ENCODE data around the gene CMTM5. TPM values are rescaled to one million over a fixed set of nuclear protein-coding genes. Genes with fewer than 3 reads are reported as not detected.
A peak's percentile ranks its signal among the peaks of the same experiment; 100 is the strongest.

The CMTM5 gene
- total RNA-seq, 3 donors from 2014 or later (not counting 1 experiment from before 2014, with no cell fraction given), result 2.9 to 4.5 TPM; not detected in 1

DNA sequence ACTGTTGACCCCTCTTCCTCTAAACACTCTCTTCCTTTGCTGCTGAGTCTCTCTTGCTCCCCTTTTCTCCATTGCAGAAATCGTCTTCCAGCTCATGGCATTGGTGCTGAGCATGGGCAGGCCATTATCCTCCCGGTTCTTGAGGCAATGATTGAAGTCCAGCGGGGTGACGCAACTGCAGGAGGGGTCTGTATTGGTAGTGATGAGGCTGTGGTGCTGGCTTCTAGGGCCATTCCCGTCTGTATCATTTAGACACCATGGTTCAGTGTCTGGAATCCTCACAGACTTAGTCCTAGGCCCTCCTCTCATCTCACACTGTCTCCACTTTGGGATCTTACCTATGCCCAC, 23.4 kb upstream of the CMTM5 start:
- Histone ChIP-seq H3K9me3 (ENCODE audit: control insufficient read depth, insufficient read depth, low read length) (no peaks in the 10 kb centered on the region), H3K4me1 (ENCODE audit: control insufficient read depth, insufficient read depth, low read length) (peaks cover 12% of the 10 kb centered on the region), H3K27me3 (ENCODE audit: control insufficient read depth, insufficient read depth, low read length) (peaks cover 22% of the 10 kb centered on the region), H3K36me3 (ENCODE audit: control insufficient read depth, insufficient read depth, low read length) (no peaks in the 10 kb centered on the region), H3K4me3 (ENCODE audit: low read length) (no peak overlapping the region), H3K27ac (ENCODE audit: low read length) (no peak overlapping the region)
- no peaks in the 10 kb centered on the region for H3K9me3 Mint-ChIP-seq
- no peak for DNase-seq
- no peaks in the 10 kb centered on the region for H3K36me3 Mint-ChIP-seq
- TF ChIP-seq, protein P1, sequence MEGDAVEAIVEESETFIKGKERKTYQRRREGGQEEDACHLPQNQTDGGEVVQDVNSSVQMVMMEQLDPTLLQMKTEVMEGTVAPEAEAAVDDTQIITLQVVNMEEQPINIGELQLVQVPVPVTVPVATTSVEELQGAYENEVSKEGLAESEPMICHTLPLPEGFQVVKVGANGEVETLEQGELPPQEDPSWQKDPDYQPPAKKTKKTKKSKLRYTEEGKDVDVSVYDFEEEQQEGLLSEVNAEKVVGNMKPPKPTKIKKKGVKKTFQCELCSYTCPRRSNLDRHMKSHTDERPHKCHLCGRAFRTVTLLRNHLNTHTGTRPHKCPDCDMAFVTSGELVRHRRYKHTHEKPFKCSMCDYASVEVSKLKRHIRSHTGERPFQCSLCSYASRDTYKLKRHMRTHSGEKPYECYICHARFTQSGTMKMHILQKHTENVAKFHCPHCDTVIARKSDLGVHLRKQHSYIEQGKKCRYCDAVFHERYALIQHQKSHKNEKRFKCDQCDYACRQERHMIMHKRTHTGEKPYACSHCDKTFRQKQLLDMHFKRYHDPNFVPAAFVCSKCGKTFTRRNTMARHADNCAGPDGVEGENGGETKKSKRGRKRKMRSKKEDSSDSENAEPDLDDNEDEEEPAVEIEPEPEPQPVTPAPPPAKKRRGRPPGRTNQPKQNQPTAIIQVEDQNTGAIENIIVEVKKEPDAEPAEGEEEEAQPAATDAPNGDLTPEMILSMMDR (IDR thresholded peaks at IDR 0.05), result no peak
- WGBS (ENCODE audit: insufficient coverage), result 90% methylated on average over 5 of the region's 5 CpGs
- H3K27me3 Mint-ChIP-seq (ENCODE audit: low read depth in 2 of 2), result peaks cover 47 to 55% of the 10 kb centered on the region in 2 donors
- no peak overlapping the region for H3K27ac Mint-ChIP-seq
- peaks cover 7 to 14% of the 10 kb centered on the region in 2 donors for H3K4me1 Mint-ChIP-seq
- ATAC-seq, result no peak
- intact Hi-C loops (cut with micrococcal nuclease), result no loop called here
- H3K4me3 Mint-ChIP-seq, result peak overlapping the region; percentile 69

DNA sequence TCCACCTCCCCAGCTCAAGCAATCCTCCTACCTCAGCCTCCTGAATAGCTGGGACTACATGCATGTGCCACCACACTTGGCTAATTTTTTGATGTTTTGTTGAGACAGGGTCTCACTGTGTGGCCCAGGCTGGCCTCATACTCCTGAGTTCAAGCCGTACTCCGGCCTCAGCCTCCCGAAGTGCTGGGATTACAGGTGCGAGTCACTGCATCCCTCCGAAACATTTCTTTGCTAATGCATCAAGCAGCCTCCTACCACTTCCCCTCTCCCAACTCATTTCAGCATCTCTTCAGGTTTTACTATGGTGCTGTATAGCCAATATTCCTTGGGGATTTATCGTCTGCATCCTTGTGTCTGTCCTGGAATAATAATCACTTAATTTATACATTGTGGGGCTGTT, 21.9 kb upstream of the CMTM5 start:
- Mint-ChIP-seq H3K4me1 (peaks cover 7 to 14% of the 10 kb centered on the region in 2 donors), H3K4me3 (no peak overlapping the region), H3K36me3 (no peaks in the 10 kb centered on the region), H3K9me3 (no peaks in the 10 kb centered on the region), H3K27ac (no peak overlapping the region), H3K27me3 (ENCODE audit: low read depth in 2 of 2) (peaks cover 42 to 46% of the 10 kb centered on the region in 2 donors)
- no peaks in the 10 kb centered on the region for H3K9me3 ChIP-seq (ENCODE audit: control insufficient read depth, insufficient read depth, low read length)
- 93% methylated on average over 5 of the region's 6 CpGs for WGBS (ENCODE audit: insufficient coverage)
- H3K27me3 ChIP-seq (ENCODE audit: control insufficient read depth, insufficient read depth, low read length), result peaks cover 22% of the 10 kb centered on the region
- H3K36me3 ChIP-seq (ENCODE audit: control insufficient read depth, insufficient read depth, low read length), result no peaks in the 10 kb centered on the region
- intact Hi-C loops (cut with micrococcal nuclease), result no loop called here
- ATAC-seq, result no peak
- DNase-seq, result no peak
- H3K27ac ChIP-seq (ENCODE audit: low read length), result no peak overlapping the region
- TF ChIP-seq, protein P1 (IDR thresholded peaks at IDR 0.05), result no peak
- H3K4me1 ChIP-seq (ENCODE audit: control insufficient read depth, insufficient read depth, low read length), result peaks cover 12% of the 10 kb centered on the region
- no peak overlapping the region for H3K4me3 ChIP-seq (ENCODE audit: low read length)

DNA sequence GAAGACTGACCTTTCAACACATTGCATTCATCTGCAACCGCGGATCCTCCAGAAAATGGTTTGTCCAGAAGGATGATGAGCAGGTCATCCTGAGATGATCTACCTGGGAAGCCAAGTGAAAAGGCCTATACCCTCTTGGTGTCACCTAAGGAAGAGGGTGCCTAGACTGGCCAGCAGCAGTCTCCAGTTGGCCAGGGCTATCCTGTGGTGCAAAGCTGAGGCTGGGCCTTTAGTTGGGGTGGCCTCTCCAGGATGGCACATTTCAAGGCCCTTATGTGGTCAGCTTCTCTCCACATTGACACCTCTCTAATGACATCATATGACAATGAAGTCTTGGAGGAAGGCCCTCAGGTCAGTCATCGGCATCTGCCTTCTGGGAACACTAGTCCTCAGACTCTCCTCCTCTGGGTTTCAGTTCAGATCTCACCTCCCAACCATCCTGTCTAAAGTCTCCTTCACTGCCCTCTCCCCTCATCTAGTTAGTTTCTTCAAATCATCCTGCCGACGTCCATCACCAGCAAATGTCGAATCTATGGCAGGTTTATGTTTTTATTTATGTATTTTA, 20.9 kb upstream of the CMTM5 start:
- Mint-ChIP-seq H3K9me3 (no peaks in the 10 kb centered on the region), H3K4me1 (peaks cover 7 to 13% of the 10 kb centered on the region in 2 donors), H3K36me3 (no peaks in the 10 kb centered on the region), H3K27ac (no peak overlapping the region), H3K4me3 (no peak overlapping the region), H3K27me3 (ENCODE audit: low read depth in 2 of 2) (peaks cover 35 to 36% of the 10 kb centered on the region in 2 donors)
- WGBS (ENCODE audit: insufficient coverage), result 96% methylated on average over 3 of the region's 6 CpGs
- Histone ChIP-seq H3K36me3 (ENCODE audit: control insufficient read depth, insufficient read depth, low read length) (no peaks in the 10 kb centered on the region), H3K27ac (ENCODE audit: low read length) (no peak overlapping the region), H3K4me1 (ENCODE audit: control insufficient read depth, insufficient read depth, low read length) (peaks cover 12% of the 10 kb centered on the region), H3K4me3 (ENCODE audit: low read length) (no peak overlapping the region), H3K9me3 (ENCODE audit: control insufficient read depth, insufficient read depth, low read length) (no peaks in the 10 kb centered on the region), H3K27me3 (ENCODE audit: control insufficient read depth, insufficient read depth, low read length) (peaks cover 19% of the 10 kb centered on the region)
- intact Hi-C loops (cut with micrococcal nuclease), result no loop called here
- TF ChIP-seq, protein P1 (IDR thresholded peaks at IDR 0.05), result no peak
- DNase-seq, result no peak
- no peak for ATAC-seq

DNA sequence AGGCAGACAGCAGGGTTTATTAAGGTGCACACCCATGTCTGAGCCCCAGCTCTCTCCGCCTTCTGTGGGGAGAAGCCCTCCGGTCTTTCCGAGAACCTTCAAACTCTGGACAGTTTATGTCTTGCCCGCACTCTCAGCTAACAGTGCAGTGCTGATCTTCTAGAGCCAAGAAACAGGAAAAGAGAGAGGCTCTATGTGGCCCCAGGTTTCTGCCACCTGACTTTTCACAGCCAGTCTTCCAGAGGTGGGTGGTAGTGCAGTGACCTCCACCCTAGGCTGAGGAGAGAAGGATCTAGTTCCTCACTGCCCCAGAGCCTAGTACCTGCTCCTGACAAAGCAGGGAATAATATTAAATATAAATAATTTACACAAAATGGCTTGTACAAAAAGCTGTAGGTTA, 20.2 kb upstream of the CMTM5 start:
- WGBS (ENCODE audit: insufficient coverage), result 94% methylated on average over 4 of the region's 4 CpGs
- TF ChIP-seq, protein P1 (IDR thresholded peaks at IDR 0.05), result no peak
- intact Hi-C loops (cut with micrococcal nuclease), result no loop called here

More for the DNA sequence above, 20.2 kb upstream of the CMTM5 start:
- Mint-ChIP-seq H3K9me3 (no peaks in the 10 kb centered on the region), H3K4me1 (peaks cover 7% of the 10 kb centered on the region in 2 donors), H3K36me3 (no peaks in the 10 kb centered on the region), H3K27me3 (ENCODE audit: low read depth in 2 of 2) (peaks cover 30 to 31% of the 10 kb centered on the region in 2 donors), H3K27ac (no peak overlapping the region), H3K4me3 (no peak overlapping the region)
- Histone ChIP-seq H3K27me3 (ENCODE audit: control insufficient read depth, insufficient read depth, low read length) (peaks cover 12% of the 10 kb centered on the region), H3K36me3 (ENCODE audit: control insufficient read depth, insufficient read depth, low read length) (no peaks in the 10 kb centered on the region), H3K4me1 (ENCODE audit: control insufficient read depth, insufficient read depth, low read length) (peaks cover 12% of the 10 kb centered on the region), H3K9me3 (ENCODE audit: control insufficient read depth, insufficient read depth, low read length) (no peaks in the 10 kb centered on the region), H3K4me3 (ENCODE audit: low read length) (no peak overlapping the region), H3K27ac (ENCODE audit: low read length) (no peak overlapping the region)
- no peak for ATAC-seq
- DNase-seq, result no peak
